Astrocyte of the spinal cord (primary cell): ENCODE data around the gene CD244.

Experiments
- DNase-seq: peaks from one replicate; pipeline ENCODE4 v3.0.0; 2011; ENCODE audit warnings: low read depth, low spot score
- H3K4me3 ChIP-seq: 2 replicates; pipeline ENCODE4 v1.5.1; 2011; ENCODE audit warnings: low read depth, mild to moderate bottlenecking, low read length, moderate library complexity
- in situ Hi-C: cut with HindIII; loops from 2 replicates; pipeline ENCODE4 v1.10.0; 2017; ENCODE audit warnings: low sequenced_read_pairs
- TF ChIP-seq, protein P1 (sequence below): IDR thresholded peaks from 2 replicates; pipeline ENCODE4 v1.5.1; 2012; ENCODE audit warnings: low read depth, mild to moderate bottlenecking, low read length, inconsistent platforms

CD244 gene

DNA sequence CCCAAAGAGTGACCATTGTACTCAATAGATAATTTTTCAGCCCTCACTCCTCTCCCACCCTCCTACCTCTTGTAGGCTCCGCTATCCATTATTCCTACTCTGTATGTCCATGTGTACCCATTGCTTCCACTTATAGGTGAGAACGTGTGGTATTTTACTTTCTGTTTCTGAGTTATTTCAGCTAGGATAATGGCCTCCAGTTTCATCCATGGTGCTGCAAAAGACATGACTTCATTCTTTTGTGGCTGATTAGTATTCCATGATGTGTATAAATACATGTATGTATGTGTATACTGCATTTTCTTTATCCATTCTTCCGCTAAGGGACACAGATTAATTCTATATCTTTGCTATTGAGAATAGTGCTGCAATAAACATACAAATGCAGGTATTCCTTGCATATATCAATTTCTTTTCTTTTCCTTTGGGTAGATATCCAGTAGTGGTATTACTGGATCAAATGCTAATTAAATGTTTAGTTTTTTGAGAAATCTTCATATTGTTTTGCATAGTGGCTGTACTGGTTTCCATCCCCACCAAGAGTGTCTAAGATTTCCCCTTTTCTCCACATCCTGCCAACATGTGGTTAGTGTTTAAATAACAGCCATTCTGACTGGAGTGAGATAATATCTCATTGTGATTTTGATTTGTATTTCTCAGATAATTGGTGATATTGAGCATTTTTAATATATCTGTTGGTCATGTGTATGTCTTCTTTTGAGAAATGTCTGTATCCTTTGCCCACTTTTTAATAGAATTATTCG lies 61.9 kb downstream of the CD244 start:
- in situ Hi-C loops = no loop called here
- TF ChIP-seq, protein P1, sequence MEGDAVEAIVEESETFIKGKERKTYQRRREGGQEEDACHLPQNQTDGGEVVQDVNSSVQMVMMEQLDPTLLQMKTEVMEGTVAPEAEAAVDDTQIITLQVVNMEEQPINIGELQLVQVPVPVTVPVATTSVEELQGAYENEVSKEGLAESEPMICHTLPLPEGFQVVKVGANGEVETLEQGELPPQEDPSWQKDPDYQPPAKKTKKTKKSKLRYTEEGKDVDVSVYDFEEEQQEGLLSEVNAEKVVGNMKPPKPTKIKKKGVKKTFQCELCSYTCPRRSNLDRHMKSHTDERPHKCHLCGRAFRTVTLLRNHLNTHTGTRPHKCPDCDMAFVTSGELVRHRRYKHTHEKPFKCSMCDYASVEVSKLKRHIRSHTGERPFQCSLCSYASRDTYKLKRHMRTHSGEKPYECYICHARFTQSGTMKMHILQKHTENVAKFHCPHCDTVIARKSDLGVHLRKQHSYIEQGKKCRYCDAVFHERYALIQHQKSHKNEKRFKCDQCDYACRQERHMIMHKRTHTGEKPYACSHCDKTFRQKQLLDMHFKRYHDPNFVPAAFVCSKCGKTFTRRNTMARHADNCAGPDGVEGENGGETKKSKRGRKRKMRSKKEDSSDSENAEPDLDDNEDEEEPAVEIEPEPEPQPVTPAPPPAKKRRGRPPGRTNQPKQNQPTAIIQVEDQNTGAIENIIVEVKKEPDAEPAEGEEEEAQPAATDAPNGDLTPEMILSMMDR = no peak
- H3K4me3 ChIP-seq = no peak overlapping the region
- no peak for DNase-seq

DNA sequence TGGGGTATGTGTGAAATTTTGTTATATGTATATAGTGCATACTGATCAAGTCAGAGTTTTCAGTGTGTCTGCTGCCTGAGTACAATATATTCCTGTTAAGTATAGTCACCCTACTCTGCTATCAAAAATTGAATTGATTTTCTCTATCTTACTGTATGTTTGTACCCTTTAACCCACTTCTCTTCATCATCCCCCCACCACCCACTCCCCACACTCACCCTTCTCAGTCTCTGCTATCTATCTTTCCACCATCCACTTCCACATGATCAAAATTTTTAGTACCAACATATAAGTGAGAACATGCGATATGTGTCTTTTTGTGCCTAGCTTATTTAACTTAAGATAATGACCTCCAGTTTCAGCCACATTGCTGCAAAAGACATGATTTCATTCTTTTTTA lies 62.5 kb downstream of the CD244 start:
- TF ChIP-seq, protein P1 = no peak
- H3K4me3 ChIP-seq = no peak overlapping the region
- in situ Hi-C loops = no loop called here

DNA sequence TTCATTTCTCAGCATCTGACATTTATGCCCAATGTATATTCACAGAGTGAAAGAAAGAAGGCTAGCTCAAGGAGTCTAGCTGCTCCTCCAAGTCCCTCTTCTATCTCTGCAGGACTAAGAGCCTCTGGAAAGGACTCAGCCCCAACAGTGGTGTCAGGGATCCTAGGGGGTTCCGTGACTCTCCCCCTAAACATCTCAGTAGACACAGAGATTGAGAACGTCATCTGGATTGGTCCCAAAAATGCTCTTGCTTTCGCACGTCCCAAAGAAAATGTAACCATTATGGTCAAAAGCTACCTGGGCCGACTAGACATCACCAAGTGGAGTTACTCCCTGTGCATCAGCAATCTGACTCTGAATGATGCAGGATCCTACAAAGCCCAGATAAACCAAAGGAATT lies 63.0 kb downstream of the CD244 start:
- TF ChIP-seq, protein P1 = no peak
- in situ Hi-C loops = no loop called here
- H3K4me3 ChIP-seq = no peak overlapping the region

More for the DNA sequence above, 62.5 kb downstream of the CD244 start:
- no peak for DNase-seq

DNA sequence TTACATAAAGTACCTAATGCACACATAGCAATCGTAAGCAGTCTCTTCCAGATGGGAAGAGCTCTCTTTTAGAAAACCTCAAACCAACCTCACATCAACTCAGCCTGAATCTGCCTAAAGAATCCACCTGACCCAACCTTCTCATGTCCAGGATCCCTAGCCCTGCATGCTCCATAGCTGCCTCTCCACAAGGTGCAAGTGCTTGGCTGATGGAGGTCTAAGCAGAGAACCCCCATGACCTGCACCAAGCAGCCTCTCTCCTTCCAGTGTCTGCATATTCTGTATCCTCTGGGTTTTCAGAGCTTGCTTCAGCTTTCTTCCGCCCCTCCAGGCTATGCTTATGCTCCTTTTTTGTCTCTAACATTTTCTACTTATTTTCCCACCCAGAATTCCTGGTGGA lies 64.2 kb downstream of the CD244 start:
- DNase-seq = no peak
- no peak overlapping the region for H3K4me3 ChIP-seq
- TF ChIP-seq, protein P1 = no peak
- in situ Hi-C loops = no loop called here

More for the DNA sequence above, 63.0 kb downstream of the CD244 start:
- no peak for DNase-seq

DNA sequence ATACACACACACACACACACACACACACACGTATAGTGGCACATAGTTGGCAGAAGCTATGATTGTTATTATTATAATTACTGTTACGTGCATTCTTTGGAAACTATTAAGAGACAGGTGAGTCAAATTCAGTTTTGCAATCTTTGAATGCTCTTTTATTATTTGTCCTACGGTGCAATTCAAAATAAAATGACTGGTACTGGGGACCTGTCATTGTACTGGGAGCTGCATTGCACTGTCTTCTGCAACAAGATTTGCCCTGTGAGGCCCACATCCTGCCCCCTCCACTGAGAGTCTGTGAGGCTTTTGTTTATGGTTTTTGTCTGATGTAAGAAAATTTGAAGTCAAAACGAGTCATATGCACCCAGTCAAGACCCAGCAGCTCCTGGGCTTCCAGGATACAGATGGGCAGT lies 64.8 kb downstream of the CD244 start:
- in situ Hi-C loops = no loop called here
- H3K4me3 ChIP-seq = no peak overlapping the region
- TF ChIP-seq, protein P1 = no peak
- DNase-seq = no peak

DNA sequence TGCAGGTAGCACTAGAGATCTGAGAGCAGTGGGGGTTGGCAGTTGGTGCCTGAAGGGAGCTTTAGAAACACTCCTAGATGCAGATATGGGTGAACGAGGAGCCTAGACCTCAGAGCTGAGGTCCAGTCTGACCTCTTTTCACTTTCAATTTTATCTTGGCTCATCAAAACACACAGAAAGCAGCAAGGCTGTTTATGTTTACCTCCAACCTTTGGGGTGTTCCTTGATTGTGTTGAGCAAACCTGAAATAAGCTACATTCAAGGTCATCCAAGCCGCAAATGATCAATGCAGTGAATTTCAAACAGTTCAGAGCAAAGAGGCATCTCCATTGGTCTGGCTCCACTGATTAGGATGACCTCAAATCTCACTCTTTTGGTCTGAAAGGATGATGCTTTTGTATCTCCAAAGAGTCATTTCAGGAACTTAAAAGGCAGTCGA lies 65.4 kb downstream of the CD244 start:
- in situ Hi-C loops = no loop called here
- no peak for DNase-seq
- no peak overlapping the region for H3K4me3 ChIP-seq

More for the DNA sequence above, 65.4 kb downstream of the CD244 start:
- TF ChIP-seq, protein P1 = no peak
